T-helper 2 cell treated with Interferon-gamma antibody and Interleukin-4, amounts not matched to agents 5 μg/mL and 100 μg/mL, for 36 hours (primary cell): ENCODE measurements around the gene CREG1.

ENCODE experiments used
- DNase-seq: peaks from one replicate; pipeline ENCODE4 v3.0.0; 2021; ENCODE audit warnings: low spot score
- H3K27ac Mint-ChIP-seq: one replicate; pipeline ENCODE4 v1.8.0; 2021; ENCODE audit warnings: mild to moderate bottlenecking, mixed read lengths
- H3K27me3 Mint-ChIP-seq: one replicate; pipeline ENCODE4 v1.8.0; 2021; ENCODE audit warnings: low read depth, mixed read lengths
- H3K36me3 Mint-ChIP-seq: one replicate; pipeline ENCODE4 v1.8.0; 2021; ENCODE audit warnings: low read depth, mixed read lengths
- H3K4me1 Mint-ChIP-seq: one replicate; pipeline ENCODE4 v1.8.0; 2021; ENCODE audit warnings: low read depth, mixed read lengths
- H3K4me3 Mint-ChIP-seq: one replicate; pipeline ENCODE4 v1.8.0; 2022; ENCODE audit warnings: mild to moderate bottlenecking, moderate library complexity, mixed read lengths
- H3K9me3 Mint-ChIP-seq: one replicate; pipeline ENCODE4 v1.8.0; 2021; ENCODE audit warnings: mixed read lengths

CREG1 gene

GRCh38 chr1:167554028-167554779, 642 bp upstream of the CREG1 start:
- H3K27me3 Mint-ChIP-seq, result peaks cover 8% of the 10 kb centered on the region
- no peaks in the 10 kb centered on the region for H3K9me3 Mint-ChIP-seq
- H3K27ac Mint-ChIP-seq, result no peak overlapping the region
- peak overlapping the region; percentile 87 for H3K4me3 Mint-ChIP-seq
- H3K36me3 Mint-ChIP-seq, result no peaks in the 10 kb centered on the region
- DNase-seq, result no peak
- peaks cover 24% of the 10 kb centered on the region for H3K4me1 Mint-ChIP-seq

- H3K27me3 Mint-ChIP-seq, result no peaks in the 10 kb centered on the region
- H3K27ac Mint-ChIP-seq, result no peak overlapping the region
- DNase-seq, result no peak
- H3K4me3 Mint-ChIP-seq, result no peak overlapping the region
- H3K9me3 Mint-ChIP-seq, result no peaks in the 10 kb centered on the region
- H3K4me1 Mint-ChIP-seq, result peaks cover 24% of the 10 kb centered on the region
- peaks cover 11% of the 10 kb centered on the region for H3K36me3 Mint-ChIP-seq
These were observed 2.2 kb downstream of the CREG1 start for GRCh38 chr1:167551362-167551761.

DNA sequence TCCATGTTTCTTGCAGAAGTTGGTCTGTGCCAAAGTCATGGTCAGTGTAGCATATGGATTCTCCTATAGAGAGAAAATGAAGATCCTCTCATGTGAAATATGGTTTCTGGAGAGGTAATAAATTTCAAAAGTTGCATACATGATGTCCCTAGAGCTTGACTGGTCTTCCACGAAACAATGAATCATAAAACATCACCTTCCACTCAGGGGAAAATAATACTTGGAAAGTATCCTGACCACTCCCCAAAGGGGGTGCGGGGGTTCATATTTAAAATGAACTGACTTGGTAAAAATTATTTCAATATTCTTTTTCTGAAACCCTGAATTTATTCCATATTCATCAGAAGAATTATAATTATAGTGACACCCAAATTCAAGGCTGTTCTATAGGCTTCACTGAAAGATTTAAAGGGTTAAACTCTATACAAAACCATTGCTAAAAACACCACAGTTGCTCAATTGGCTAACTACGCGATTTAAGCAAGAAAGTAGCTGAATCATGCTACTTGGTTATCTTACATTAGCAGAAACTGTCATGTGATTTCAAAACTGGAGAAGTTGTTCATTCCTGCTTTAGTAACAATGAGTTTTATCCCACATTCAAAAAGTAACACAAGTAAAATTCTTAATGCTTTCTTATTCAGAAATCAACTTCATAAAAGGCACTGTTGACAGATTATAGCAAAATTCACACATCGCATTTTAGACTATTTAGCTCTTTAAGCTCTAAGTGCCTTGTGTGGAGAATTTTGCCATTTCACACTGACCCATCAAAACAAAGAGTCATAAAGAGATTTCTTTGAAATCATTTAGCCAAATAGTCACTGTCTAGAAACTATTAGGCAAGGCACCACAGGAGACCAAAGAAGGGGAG, 5.3 kb downstream of the CREG1 start:
- DNase-seq, result no peak
- Mint-ChIP-seq H3K36me3 (peaks cover 11% of the 10 kb centered on the region), H3K27me3 (no peaks in the 10 kb centered on the region), H3K4me1 (peaks cover 24% of the 10 kb centered on the region), H3K9me3 (no peaks in the 10 kb centered on the region), H3K27ac (no peak overlapping the region), H3K4me3 (no peak overlapping the region)

- Mint-ChIP-seq H3K36me3 (peaks cover 11% of the 10 kb centered on the region), H3K9me3 (no peaks in the 10 kb centered on the region), H3K27ac (no peak overlapping the region), H3K4me1 (peaks cover 30% of the 10 kb centered on the region), H3K4me3 (no peak overlapping the region), H3K27me3 (no peaks in the 10 kb centered on the region)
- DNase-seq, result no peak
These were observed 6.6 kb downstream of the CREG1 start for GRCh38 chr1:167546935-167547334.

DNA sequence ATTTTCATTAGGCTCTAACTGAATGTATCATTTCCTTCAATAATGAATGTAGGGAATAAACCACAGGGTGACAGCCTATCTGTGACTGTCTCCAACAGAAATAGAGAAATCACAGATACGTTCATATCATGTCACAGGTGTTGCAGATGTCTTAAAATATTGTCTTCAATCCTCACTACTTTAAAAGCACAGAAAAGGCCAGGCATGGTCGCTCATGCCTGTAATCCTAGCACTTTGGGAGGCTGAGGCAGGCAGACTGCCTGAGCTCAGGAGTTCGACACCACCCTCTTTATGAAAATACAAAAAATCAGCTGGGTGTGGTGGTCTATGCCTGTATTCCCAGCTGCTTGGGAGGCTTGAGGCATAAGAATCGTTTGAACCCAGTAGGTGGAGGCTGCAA, 8.2 kb downstream of the CREG1 start:
- H3K27ac Mint-ChIP-seq, result no peak overlapping the region
- no peak overlapping the region for H3K4me3 Mint-ChIP-seq
- peaks cover 11% of the 10 kb centered on the region for H3K36me3 Mint-ChIP-seq
- peaks cover 41% of the 10 kb centered on the region for H3K4me1 Mint-ChIP-seq
- DNase-seq, result no peak
- no peaks in the 10 kb centered on the region for H3K27me3 Mint-ChIP-seq
- H3K9me3 Mint-ChIP-seq, result no peaks in the 10 kb centered on the region

- Mint-ChIP-seq H3K9me3 (no peaks in the 10 kb centered on the region), H3K36me3 (peaks cover 11% of the 10 kb centered on the region), H3K27me3 (no peaks in the 10 kb centered on the region), H3K4me1 (peaks cover 44% of the 10 kb centered on the region), H3K4me3 (no peak overlapping the region), H3K27ac (no peak overlapping the region)
- DNase-seq, result no peak
These were observed 9.0 kb downstream of the CREG1 start for GRCh38 chr1:167544447-167545093.

- H3K27me3 Mint-ChIP-seq, result no peaks in the 10 kb centered on the region
- no peaks in the 10 kb centered on the region for H3K9me3 Mint-ChIP-seq
- H3K27ac Mint-ChIP-seq, result peak overlapping the region; percentile 33
- H3K36me3 Mint-ChIP-seq, result peaks cover 11% of the 10 kb centered on the region
- DNase-seq, result no peak
- H3K4me3 Mint-ChIP-seq, result no peak overlapping the region
- peaks cover 53% of the 10 kb centered on the region for H3K4me1 Mint-ChIP-seq
These were observed 10.2 kb downstream of the CREG1 start for GRCh38 chr1:167543199-167543990.

- Mint-ChIP-seq H3K36me3 (peaks cover 6% of the 10 kb centered on the region), H3K9me3 (no peaks in the 10 kb centered on the region), H3K4me3 (peak overlapping the region; percentile 33), H3K27ac (peak overlapping the region; percentile 64), H3K27me3 (peaks cover 1% of the 10 kb centered on the region), H3K4me1 (peaks cover 53% of the 10 kb centered on the region)
- DNase-seq, result no peak
These were observed 11.2 kb downstream of the CREG1 start for GRCh38 chr1:167542109-167543032.

- no peaks in the 10 kb centered on the region for H3K9me3 Mint-ChIP-seq
- peak overlapping the region; percentile 33 for H3K4me3 Mint-ChIP-seq
- H3K27ac Mint-ChIP-seq, result no peak overlapping the region
- H3K4me1 Mint-ChIP-seq, result peaks cover 53% of the 10 kb centered on the region
- peaks cover 1% of the 10 kb centered on the region for H3K27me3 Mint-ChIP-seq
- no peak for DNase-seq
- no peaks in the 10 kb centered on the region for H3K36me3 Mint-ChIP-seq
These were observed 12.0 kb downstream of the CREG1 start for GRCh38 chr1:167541610-167542009.

- Mint-ChIP-seq H3K36me3 (no peaks in the 10 kb centered on the region), H3K9me3 (no peaks in the 10 kb centered on the region), H3K27ac (peak overlapping the region; percentile 4), H3K4me3 (no peak overlapping the region), H3K4me1 (peaks cover 53% of the 10 kb centered on the region), H3K27me3 (peaks cover 3% of the 10 kb centered on the region)
- DNase-seq, result no peak
These were observed 12.6 kb downstream of the CREG1 start for GRCh38 chr1:167541003-167541402.

DNA sequence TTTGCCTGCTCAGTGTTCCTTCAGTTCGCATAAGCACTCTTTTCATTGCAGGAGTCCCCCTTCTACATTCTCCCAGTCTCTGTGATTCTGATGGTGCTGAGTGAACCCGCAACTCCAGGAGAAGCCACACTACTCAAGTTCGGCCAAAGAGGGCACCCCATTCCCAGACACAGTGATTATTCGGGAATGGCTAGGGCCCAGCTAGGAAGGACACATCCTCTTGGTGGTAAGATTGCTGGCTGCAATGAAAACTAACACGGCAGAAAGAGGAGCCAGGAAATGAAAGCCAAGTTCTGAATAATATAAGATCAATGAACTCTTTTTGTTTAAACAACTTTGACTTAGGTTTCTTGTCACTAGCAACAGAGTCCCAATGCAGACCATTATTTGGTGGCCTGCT, 14.9 kb downstream of the CREG1 start:
- Mint-ChIP-seq H3K36me3 (no peaks in the 10 kb centered on the region), H3K27me3 (peaks cover 3% of the 10 kb centered on the region), H3K4me1 (peaks cover 41% of the 10 kb centered on the region), H3K9me3 (no peaks in the 10 kb centered on the region), H3K4me3 (no peak overlapping the region), H3K27ac (no peak overlapping the region)
- no peak for DNase-seq

- H3K27ac Mint-ChIP-seq, result no peak overlapping the region
These were observed 19.7 kb downstream of the CREG1 start for GRCh38 chr1:167533851-167534300.

More at GRCh38 chr1:167533851-167534300, 19.7 kb downstream of the CREG1 start:
- Mint-ChIP-seq H3K4me3 (no peak overlapping the region), H3K27me3 (peaks cover 12% of the 10 kb centered on the region), H3K9me3 (no peaks in the 10 kb centered on the region), H3K4me1 (peaks cover 3% of the 10 kb centered on the region), H3K36me3 (no peaks in the 10 kb centered on the region)
- peak; percentile 39 for DNase-seq
